Heart right ventricle (tissue), 16 donors: ENCODE results near the gene KLHL40. TPM values are rescaled to one million over a fixed set of nuclear protein-coding genes. Genes with fewer than 3 reads are reported as not detected.

ENCODE experiments used
- ATAC-seq, 8 donors: fragments of 200-7000 bp; cut with Tn5 transposase; one replicate each; pipeline ENCODE4 v1.9.1; 2020; ENCODE audit warnings: mild to moderate bottlenecking in 8 of 8, moderate library complexity in 8 of 8, moderate number of reproducible peaks in 1 of 8
- DNase-seq, 2 donors: peaks; one replicate each; pipeline ENCODE4 v3.0.0-alpha.2; 2020
- H3K27ac ChIP-seq, 10 donors: fragments of 200-600 bp; sonication (generic) in 2 of 10; one replicate each; pipeline versions ENCODE4 v1.5.0 to v1.8.0; 2020 to 2022; ENCODE audit warnings: mild to moderate bottlenecking in 3 of 10
- H3K27me3 ChIP-seq, 7 donors: fragments of 200-600 bp; one replicate each; pipeline ENCODE4 v1.8.0; 2021 to 2022; ENCODE audit warnings: mild to moderate bottlenecking in 2 of 7
- H3K36me3 ChIP-seq, 9 donors: fragments of 200-600 bp; sonication (generic) in 1 of 9; one replicate each; pipeline versions ENCODE4 v1.5.0 to v1.8.0; 2020 to 2022; ENCODE audit warnings: mild to moderate bottlenecking in 2 of 9
- H3K4me1 ChIP-seq, 9 donors: fragments of 200-600 bp; sonication (generic) in 1 of 9; one replicate each; pipeline versions ENCODE4 v1.5.0 to v1.8.0; 2020 to 2022; ENCODE audit warnings: mild to moderate bottlenecking in 4 of 9
- H3K4me3 ChIP-seq, 10 donors: fragments of 200-600 bp; sonication (generic) in 2 of 10; one replicate each; pipeline versions ENCODE4 v1.5.0 to v1.8.0; 2020 to 2022; ENCODE audit warnings: mild to moderate bottlenecking in 7 of 10, moderate library complexity in 2 of 10
- H3K9me3 ChIP-seq, 11 donors: fragments of 200-600 bp in 10 of 11; sonication (generic) in 2 of 11; one replicate each; pipeline versions ENCODE4 v1.5.0 to v1.8.0; 2013 to 2022; ENCODE audit warnings: mild to moderate bottlenecking in 2 of 11, control low read depth in 1 of 11, moderate library complexity in 1 of 11
- CTCF ChIP-seq, 9 donors: fragments of 200-600 bp; sonication (generic) in 2 of 9; IDR thresholded peaks; one replicate each; pipeline versions ENCODE4 v1.5.0 to v1.8.0; 2021 to 2022; ENCODE audit warnings: antibody characterized with exemption in 9 of 9, mild to moderate bottlenecking in 5 of 9, moderate library complexity in 1 of 9
- WGBS, 2 donors: extraction: QIAGEN DNeasy Blood & Tissue Kit; methylation state at CpG; one replicate each; pipeline ENCODE4 v1.1.7; 2013; ENCODE audit warnings: inconsistent platforms in 1 of 2; 5-methylcytosine and 5-hydroxymethylcytosine counted together
- intact Hi-C, 10 donors: fragments of 100-400 bp; cut with DNase I; formaldehyde crosslinking; loops; one replicate each; pipeline versions ENCODE4 v1.11.1 to v1.14.2; 2022
- polyA plus RNA-seq, 2 donors: library from polyadenylated mRNA; stranded (reverse); fragments of 200-250 nt; gene quantifications; one replicate each; pipeline ENCODE4 v1.2.3, GENCODE V29; 2013
- total RNA-seq, 10 donors: library from RNA; stranded (reverse); fragmentation: NEBNext Ultra II Directional in 3 of 10; extraction: Animal tissue kit (Norgen Biotek cat#: 25700) in 3 of 10; gene quantifications; one replicate each; pipeline versions ENCODE4 v1.2.1 to v1.2.4, GENCODE V29; 2021 to 2023
- donor health status: Arrhythmogenic right ventricular cardiomyopathy.
- donor health status: ischemic (EF 13 %, LVEDD 7.1; RV severe dilation, severe dysfunction).
- donor health status: healthy with polysubstance abuse.
- donor health status: DM: no; HTN: yes; CAD: no.
- donor health status: DM: no; HTN: no; CAD: no.
- donor health status: ischemic (EF 25% LVEDD 6.9; RV normal size, moderate dysfunction).
- donor health status: ischemic (EF 25% LVEDD 5.7; RV mildly dilated, moderate dysfunction).
- donor health status: healthy.
- donor health status: DM: yes; HTN: yes; CAD: no.
- donor health status: Ischemic cardiomyopathy.
- donor health status: ischemic (EF 35%, LVEDD 5.7; RV mildly dilated, moderate dysfunction).
- donor health status: nonischemic (EF 11% LVEDD 7.7; RV severe dilation, severe dysfunction).
- donor health status: DM: yes; HTN: yes; CAD: no.
- donor health status: PGD.
- donor health status: ischemic (EF 29% LVEDD 5.4; RV normal size, mild dysfunction).
- donor health status: nonischemic (EF 23%, LVEDD 6.1; RV moderate dilation, normal function).

Gene KLHL40
- total and polyA plus RNA-seq, 12 donors, result 0.26 to 8.3 (median 0.85) TPM

GRCh38 chr3:42652611-42653302 lies 32.6 kb upstream of the KLHL40 start:
- ATAC-seq (peak; percentile 10 to 64 (median 46)), DNase-seq (peak; percentile 53 to 55)
- TF ChIP-seq CTCF (IDR thresholded peaks at IDR 0.05), result no peak
- Histone ChIP-seq H3K4me1 (peaks cover 20 to 87% (median 60%) of the 10 kb centered on the region in 9 donors), H3K9me3 (no peaks in the 10 kb centered on the region), H3K27ac (peak overlapping the region; percentile 88 to 99 (median 95)), H3K27me3 (no peaks in the 10 kb centered on the region), H3K36me3 (peaks cover 0 to 36% (median 0%) of the 10 kb centered on the region in 9 donors), H3K4me3 (peak overlapping the region; percentile 68 to 98 (median 84))
- intact Hi-C loops, result loop anchor here in 7 of 10 donors (2.0 to 10.0 kb wide), 8 partner anchors 50 to 95 kb away; partner anchors contain the start of genes NKTR (in 4 of the 7) and SEC22C (in 2 of the 7)
- 15 to 16% methylated on average over 7 of the region's 7 CpGs for WGBS, 2 donors

- H3K27me3 ChIP-seq, result no peaks in the 10 kb centered on the region
- no peak for DNase-seq
- 33% methylated on average over 3 of the region's 3 CpGs for WGBS, 2 donors
- intact Hi-C loops, result loop anchor here in 7 of 10 donors (2.0 to 10.0 kb wide), 8 partner anchors 51 to 94 kb away; partner anchors contain the start of genes NKTR (in 4 of the 7) and SEC22C (in 2 of the 7)
- H3K4me3 ChIP-seq, result peak overlapping the region; percentile 68 to 98 (median 84)
- no peaks in the 10 kb centered on the region for H3K9me3 ChIP-seq
- no peak for ATAC-seq
- peaks cover 0 to 36% (median 0%) of the 10 kb centered on the region in 9 donors for H3K36me3 ChIP-seq
- no peak for TF ChIP-seq CTCF (IDR thresholded peaks at IDR 0.05)
- H3K4me1 ChIP-seq, result peaks cover 20 to 85% (median 56%) of the 10 kb centered on the region in 9 donors
- H3K27ac ChIP-seq, result peak overlapping the region; percentile 88 to 99 (median 95)
Observed at GRCh38 chr3:42653303-42653559, 32.1 kb upstream of the KLHL40 start.

GRCh38 chr3:42653560-42654330 lies 31.6 kb upstream of the KLHL40 start, which contains the start of gene ZBTB47:
TSS of gene ZBTB47 (plus strand) at chr3:42653697. CDS start at chr3:42658356, 4,659 bp downstream.
- peak; percentile 72 to 74 for DNase-seq
- peaks cover 23 to 85% (median 51%) of the 10 kb centered on the region in 9 donors for H3K4me1 ChIP-seq
- H3K4me3 ChIP-seq, result peak within 1 kb of the TSS; percentile 68 to 98 (median 84)
- peaks cover 0 to 37% (median 0%) of the 10 kb centered on the region in 9 donors for H3K36me3 ChIP-seq
- ATAC-seq, result peak; percentile 9 to 69 (median 60)
- H3K27ac ChIP-seq, result peak within 1 kb of the TSS; percentile 92 to 99 (median 96)
- WGBS, 2 donors, result 2 to 3% methylated on average over 28 to 31 of the region's 31 CpGs
- TF ChIP-seq CTCF (IDR thresholded peaks at IDR 0.05), result peak in 1 of 9 donors; percentile 8
- intact Hi-C loops, result loop anchor here in 7 of 10 donors (2.0 to 10.0 kb wide), 8 partner anchors 51 to 94 kb away; partner anchors contain the start of genes NKTR (in 4 of the 7) and SEC22C (in 2 of the 7)
- no peaks in the 10 kb centered on the region for H3K27me3 ChIP-seq
- no peaks in the 10 kb centered on the region for H3K9me3 ChIP-seq
